ENCODE data around the gene UNC13B. TPM values are rescaled to one million over a fixed set of nuclear protein-coding genes. Genes with fewer than 3 reads are reported as not detected.

The UNC13B gene
- total and polyA plus RNA-seq, 2 donors (not counting 1 experiment from before 2014, with no cell fraction given): 0.19 to 0.25 TPM

GRCh38 chr9:35313916-35314315 is 152.1 kb downstream of the UNC13B start:
- Mint-ChIP-seq H3K9me3 (ENCODE audit: insufficient read depth) (peaks cover 2% of the 10 kb centered on the region), H3K4me1 (no peaks in the 10 kb centered on the region), H3K27me3 (peaks cover 10% of the 10 kb centered on the region), H3K27ac (no peak overlapping the region), H3K4me3 (no peak overlapping the region)
- Histone ChIP-seq H3K79me2 (ENCODE audit: control insufficient read depth, insufficient read depth, low read length) (no peaks in the 10 kb centered on the region), H4K20me1 (ENCODE audit: control insufficient read depth, insufficient read depth, low read length, poor library complexity, severe bottlenecking) (no peaks in the 10 kb centered on the region), H3K4me1 (ENCODE audit: control insufficient read depth in 2 of 2, insufficient read depth in 2 of 2, low read length in 2 of 2) (no peaks in the 10 kb centered on the region), H3K4me2 (replicated peaks; ENCODE audit: low read depth, low read length, poor library complexity, severe bottlenecking) (no peak overlapping the region), H3K9ac (ENCODE audit: low read length) (no peak overlapping the region), H3K27me3 (replicated peaks in 1 of 4; ENCODE audit: control extremely low read depth in 1 of 4, control insufficient read depth in 3 of 4, insufficient read depth in 4 of 4, low read length in 3 of 4) (peaks cover 0 to 4% (median 0%) of the 10 kb centered on the region in 4 experiments), H3K4me3 (ENCODE audit: control extremely low read depth in 1 of 5, extremely low read depth in 1 of 5, insufficient read depth in 1 of 5, low read depth in 2 of 5, low read length in 4 of 5) (no peak overlapping the region), H3K36me3 (replicated peaks in 1 of 2; ENCODE audit: control extremely low read depth in 1 of 2, control insufficient read depth in 1 of 2, extremely low read depth in 1 of 2, insufficient read depth in 2 of 2, low read length in 1 of 2) (no peaks in the 10 kb centered on the region), H3K27ac (ENCODE audit: low read length in 2 of 2) (no peak overlapping the region), H3K9me3 (ENCODE audit: control extremely low read depth in 1 of 3, control insufficient read depth in 2 of 3, insufficient read depth in 1 of 3, low read length in 2 of 3) (peaks cover 0 to 4% (median 0%) of the 10 kb centered on the region in 3 donors), H2AFZ (ENCODE audit: insufficient read depth, low read depth, low read length, poor library complexity, severe bottlenecking) (no peak overlapping the region)
- no peak for ATAC-seq (ENCODE audit: low read depth)
- POLR2A ChIA-PET: interaction anchor here (0.6 kb wide), 1 partner anchor 243 kb away, joined by 3 read pairs; no protein-coding TSS in a partner anchor
- no peak for TF ChIP-seq CTCF (IDR thresholded peaks at IDR 0.05)
- no peak for TF ChIP-seq EZH2 (IDR thresholded peaks at IDR 0.05; ENCODE audit: borderline replicate concordance, insufficient read depth, low read depth, low read length, poor library complexity, severe bottlenecking)
- WGBS (ENCODE audit: insufficient coverage): 100% methylated on average over 3 of the region's 4 CpGs
- CTCF ChIA-PET: no interaction called here
- intact Hi-C loops (cut with micrococcal nuclease): no loop called here
- no peak for DNase-seq

- H3K27me3 Mint-ChIP-seq: peaks cover 7% of the 10 kb centered on the region
- ChIA-PET CTCF (no interaction called here), POLR2A (no interaction called here)
- Histone ChIP-seq H3K9ac (ENCODE audit: low read length) (no peak overlapping the region), H3K27ac (ENCODE audit: low read length in 2 of 2) (no peak overlapping the region), H3K27me3 (replicated peaks in 1 of 4; ENCODE audit: control extremely low read depth in 1 of 4, control insufficient read depth in 3 of 4, insufficient read depth in 4 of 4, low read length in 3 of 4) (peaks cover 0 to 2% (median 0%) of the 10 kb centered on the region in 4 experiments), H4K20me1 (ENCODE audit: control insufficient read depth, insufficient read depth, low read length, poor library complexity, severe bottlenecking) (no peaks in the 10 kb centered on the region), H3K9me3 (ENCODE audit: control extremely low read depth in 1 of 3, control insufficient read depth in 2 of 3, insufficient read depth in 1 of 3, low read length in 2 of 3) (peaks cover 0 to 4% (median 0%) of the 10 kb centered on the region in 3 donors), H3K4me3 (ENCODE audit: control extremely low read depth in 1 of 5, extremely low read depth in 1 of 5, insufficient read depth in 1 of 5, low read depth in 2 of 5, low read length in 4 of 5) (no peak overlapping the region), H3K4me1 (ENCODE audit: control insufficient read depth in 2 of 2, insufficient read depth in 2 of 2, low read length in 2 of 2) (peaks cover 3 to 5% of the 10 kb centered on the region in 2 donors), H3K4me2 (replicated peaks; ENCODE audit: low read depth, low read length, poor library complexity, severe bottlenecking) (no peak overlapping the region), H3K36me3 (replicated peaks in 1 of 2; ENCODE audit: control extremely low read depth in 1 of 2, control insufficient read depth in 1 of 2, extremely low read depth in 1 of 2, insufficient read depth in 2 of 2, low read length in 1 of 2) (no peaks in the 10 kb centered on the region), H3K79me2 (ENCODE audit: control insufficient read depth, insufficient read depth, low read length) (no peaks in the 10 kb centered on the region), H2AFZ (ENCODE audit: insufficient read depth, low read depth, low read length, poor library complexity, severe bottlenecking) (no peak overlapping the region)
- DNase-seq (no peak), ATAC-seq (ENCODE audit: low read depth) (no peak)
- no peak for TF ChIP-seq EZH2 (IDR thresholded peaks at IDR 0.05; ENCODE audit: borderline replicate concordance, insufficient read depth, low read depth, low read length, poor library complexity, severe bottlenecking)
- TF ChIP-seq CTCF (IDR thresholded peaks at IDR 0.05): no peak
- H3K4me3 Mint-ChIP-seq: no peak overlapping the region
- intact Hi-C loops (cut with micrococcal nuclease): no loop called here
- H3K27ac Mint-ChIP-seq: no peak overlapping the region
- peaks cover 6% of the 10 kb centered on the region for H3K4me1 Mint-ChIP-seq
- WGBS (ENCODE audit: insufficient coverage): no CpG with 5 or more reads among the region's 1 CpG
- peaks cover 2% of the 10 kb centered on the region for H3K9me3 Mint-ChIP-seq (ENCODE audit: insufficient read depth)
Measured at GRCh38 chr9:35318741-35319140, 156.9 kb downstream of the UNC13B start.

All from B cell (primary cell).